ENCODE measurements around the gene IZUMO1. TPM values are rescaled to one million over a fixed set of nuclear protein-coding genes. Genes with fewer than 3 reads are reported as not detected.

The IZUMO1 gene
- total and polyA plus RNA-seq, 2 donors (not counting 3 experiments of a cell fraction or from before 2014, with no cell fraction given) = 0.18 to 1.2 TPM

DNA sequence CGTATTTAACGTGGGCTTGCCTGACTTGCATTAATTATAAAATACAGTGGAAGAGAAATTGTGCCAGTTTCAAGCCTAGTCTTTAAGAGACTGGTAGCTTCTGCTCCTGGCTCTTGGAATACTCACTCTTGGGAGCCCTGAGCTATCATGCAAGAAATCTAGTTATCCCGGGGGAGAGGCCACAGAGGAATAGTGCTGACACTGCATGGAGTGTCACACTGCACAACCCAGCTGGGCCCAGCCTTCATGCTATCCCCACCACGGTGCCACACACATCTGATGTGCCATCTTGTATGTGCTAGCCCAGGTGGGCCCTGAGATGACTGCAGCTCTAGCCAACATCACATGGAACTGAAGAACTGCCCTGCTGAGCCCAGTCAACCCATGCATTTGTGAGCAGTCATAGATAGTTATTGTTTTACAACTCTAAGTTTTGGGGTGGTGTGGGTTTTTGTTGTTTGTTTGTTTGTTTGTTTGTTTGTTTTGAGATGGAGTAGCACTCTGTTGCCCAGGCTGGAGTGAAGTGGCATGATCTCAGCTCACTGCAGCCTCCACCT is 35.5 kb downstream of the IZUMO1 start:
- Histone ChIP-seq H3K4me1 (ENCODE audit: control insufficient read depth, extremely low read depth, insufficient read depth, low read length) (peaks cover 13% of the 10 kb centered on the region), H4K20me1 (replicated peaks; ENCODE audit: control insufficient read depth, extremely low read depth, insufficient read depth, low read length) (no peaks in the 10 kb centered on the region), H3K9me1 (replicated peaks; ENCODE audit: control insufficient read depth, extremely low read depth, insufficient read depth, low read length) (no peaks in the 10 kb centered on the region), H3K27me3 (ENCODE audit: control insufficient read depth in 2 of 2, insufficient read depth in 2 of 2, low read length in 2 of 2) (no peaks in the 10 kb centered on the region), H3K9ac (replicated peaks; ENCODE audit: extremely low read depth, insufficient read depth, low read length) (no peak overlapping the region), H3K4me2 (ENCODE audit: insufficient read depth, low read length) (no peak overlapping the region), H3K27ac (ENCODE audit: insufficient read depth, low read depth, low read length) (no peak overlapping the region), H3K79me2 (ENCODE audit: control insufficient read depth, insufficient read depth, low read length) (no peaks in the 10 kb centered on the region), H3K36me3 (ENCODE audit: control insufficient read depth in 2 of 2, extremely low read depth in 1 of 2, insufficient read depth in 2 of 2, low read length in 2 of 2) (no peaks in the 10 kb centered on the region), H2AFZ (ENCODE audit: low read depth, low read length) (no peak overlapping the region), H3K4me3 (replicated peaks in 1 of 3; ENCODE audit: insufficient read depth in 1 of 3, low read depth in 1 of 3, low read length in 3 of 3) (no peak overlapping the region), H3K9me3 (replicated peaks; ENCODE audit: control insufficient read depth, insufficient read depth, low read length) (no peaks in the 10 kb centered on the region)
- FAIRE-seq (no peak), DNase-seq (ENCODE audit: low read depth, low spot score) (no peak)
- ChIA-PET POLR2A (no interaction called here), CTCF (interaction anchor here (1.1 to 3.8 kb wide), 4 partner anchors 9 to 131 kb away, joined by 3 to 31 read pairs (median 8); partner anchors contain the start of gene CA11)
- TF ChIP-seq POLR2A (IDR thresholded peaks at IDR 0.05; ENCODE audit: low read depth, low read length) (no peak), FOS (IDR thresholded peaks at IDR 0.05; ENCODE audit: borderline replicate concordance, insufficient read depth, low read length) (no peak), JUN (IDR thresholded peaks at IDR 0.05; ENCODE audit: borderline replicate concordance, insufficient read depth, insufficient read length, low read depth) (no peak), GATA2 (IDR thresholded peaks at IDR 0.05; ENCODE audit: insufficient read depth, insufficient read length, low read depth, low read length) (no peak), POLR2AphosphoS5 (IDR thresholded peaks at IDR 0.05; ENCODE audit: insufficient read depth, low read depth, low read length) (no peak), MYC (IDR thresholded peaks at IDR 0.05; ENCODE audit: low read depth, low read length) (no peak), EZH2 (IDR thresholded peaks at IDR 0.05; ENCODE audit: borderline replicate concordance, low read depth, low read length, severe bottlenecking) (no peak)
- TF ChIP-seq, protein P1, sequence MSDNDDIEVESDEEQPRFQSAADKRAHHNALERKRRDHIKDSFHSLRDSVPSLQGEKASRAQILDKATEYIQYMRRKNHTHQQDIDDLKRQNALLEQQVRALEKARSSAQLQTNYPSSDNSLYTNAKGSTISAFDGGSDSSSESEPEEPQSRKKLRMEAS (IDR thresholded peaks at IDR 0.05; ENCODE audit: insufficient read depth, insufficient read length) = no peak
- TF ChIP-seq, protein P2, sequence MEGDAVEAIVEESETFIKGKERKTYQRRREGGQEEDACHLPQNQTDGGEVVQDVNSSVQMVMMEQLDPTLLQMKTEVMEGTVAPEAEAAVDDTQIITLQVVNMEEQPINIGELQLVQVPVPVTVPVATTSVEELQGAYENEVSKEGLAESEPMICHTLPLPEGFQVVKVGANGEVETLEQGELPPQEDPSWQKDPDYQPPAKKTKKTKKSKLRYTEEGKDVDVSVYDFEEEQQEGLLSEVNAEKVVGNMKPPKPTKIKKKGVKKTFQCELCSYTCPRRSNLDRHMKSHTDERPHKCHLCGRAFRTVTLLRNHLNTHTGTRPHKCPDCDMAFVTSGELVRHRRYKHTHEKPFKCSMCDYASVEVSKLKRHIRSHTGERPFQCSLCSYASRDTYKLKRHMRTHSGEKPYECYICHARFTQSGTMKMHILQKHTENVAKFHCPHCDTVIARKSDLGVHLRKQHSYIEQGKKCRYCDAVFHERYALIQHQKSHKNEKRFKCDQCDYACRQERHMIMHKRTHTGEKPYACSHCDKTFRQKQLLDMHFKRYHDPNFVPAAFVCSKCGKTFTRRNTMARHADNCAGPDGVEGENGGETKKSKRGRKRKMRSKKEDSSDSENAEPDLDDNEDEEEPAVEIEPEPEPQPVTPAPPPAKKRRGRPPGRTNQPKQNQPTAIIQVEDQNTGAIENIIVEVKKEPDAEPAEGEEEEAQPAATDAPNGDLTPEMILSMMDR (IDR thresholded peaks at IDR 0.05; ENCODE audit: extremely low read depth in 1 of 2, insufficient read depth in 1 of 2, low read depth in 1 of 2, low read length in 2 of 2) = no peak
- BruUV-seq (replicated peaks) = no TSS peak
- dilution Hi-C loops (cut with MboI; ENCODE audit: extremely low pct_ligation_motif_present, low sequenced_read_pairs) = no loop called here
- intact Hi-C loops (cut with micrococcal nuclease) = no loop called here

Measured in endothelial cell of umbilical vein (primary cell).